ENCODE measurements around the gene RNF175.

RNF175 gene

GRCh38 chr4:153784166-153784699 lies 24.4 kb upstream of the RNF175 start:
- DNase-seq = no peak

GRCh38 chr4:153782581-153782980 lies 22.8 kb upstream of the RNF175 start:
- DNase-seq = no peak

GRCh38 chr4:153781717-153782416 lies 22.0 kb upstream of the RNF175 start:
- no peak for DNase-seq

GRCh38 chr4:153781280-153781679 lies 21.5 kb upstream of the RNF175 start:
- DNase-seq = no peak

GRCh38 chr4:153780876-153781275 lies 21.1 kb upstream of the RNF175 start:
- DNase-seq = no peak

GRCh38 chr4:153780221-153780620 lies 20.4 kb upstream of the RNF175 start:
- DNase-seq = no peak

- DNase-seq = no peak
Observed at GRCh38 chr4:153778383-153778782, 18.6 kb upstream of the RNF175 start.

- DNase-seq = no peak
Observed at GRCh38 chr4:153777421-153777820, 17.6 kb upstream of the RNF175 start.

GRCh38 chr4:153776601-153777000 lies 16.8 kb upstream of the RNF175 start:
- no peak for DNase-seq

GRCh38 chr4:153773236-153773690 lies 13.4 kb upstream of the RNF175 start:
- no peak for DNase-seq

GRCh38 chr4:153771046-153771445 lies 11.2 kb upstream of the RNF175 start:
- DNase-seq = no peak

GRCh38 chr4:153766758-153767157 lies 6.9 kb upstream of the RNF175 start:
- DNase-seq = no peak

GRCh38 chr4:153765894-153766293 lies 6.1 kb upstream of the RNF175 start:
- no peak for DNase-seq

GRCh38 chr4:153764601-153765368 lies 5.0 kb upstream of the RNF175 start:
- DNase-seq = no peak

GRCh38 chr4:153763404-153763803 lies 3.6 kb upstream of the RNF175 start:
- no peak for DNase-seq

- no peak for DNase-seq
Observed at GRCh38 chr4:153758688-153759406, 977 bp downstream of the RNF175 start.

GRCh38 chr4:153758136-153758535 lies 1.7 kb downstream of the RNF175 start:
- no peak for DNase-seq

GRCh38 chr4:153757407-153757806 lies 2.4 kb downstream of the RNF175 start:
- no peak for DNase-seq

GRCh38 chr4:153755186-153755585 lies 4.6 kb downstream of the RNF175 start:
- no peak for DNase-seq

GRCh38 chr4:153750197-153750817 lies 9.5 kb downstream of the RNF175 start:
- DNase-seq = no peak

- no peak for DNase-seq
Observed at GRCh38 chr4:153748378-153748777, 11.4 kb downstream of the RNF175 start.

- no peak for DNase-seq
Observed at GRCh38 chr4:153747406-153747955, 12.3 kb downstream of the RNF175 start.

- DNase-seq = no peak
Observed at GRCh38 chr4:153745651-153746050, 14.2 kb downstream of the RNF175 start.

Data from NCI-H1417 treated with DMSO at 0.1 percent for 48 hours (cell line).